ENCODE results near the gene PDE7B. TPM values are rescaled to one million over a fixed set of nuclear protein-coding genes. Genes with fewer than 3 reads are reported as not detected.

Gene PDE7B
- total RNA-seq, 1 donor, result 1.7 TPM

- no peak overlapping the region for H3K4me3 ChIP-seq (ENCODE audit: low read depth, low read length)
- no peak for TF ChIP-seq CTCF (IDR thresholded peaks at IDR 0.05; ENCODE audit: insufficient read depth, low read depth, low read length)
- DNase-seq (ENCODE audit: low read depth), result no peak
These were observed 43.9 kb downstream of the PDE7B start for GRCh38 chr6:135895231-135895911.

GRCh38 chr6:135897087-135897486 lies 45.6 kb downstream of the PDE7B start:
- TF ChIP-seq CTCF (IDR thresholded peaks at IDR 0.05; ENCODE audit: insufficient read depth, low read depth, low read length), result no peak
- no peak overlapping the region for H3K4me3 ChIP-seq (ENCODE audit: low read depth, low read length)
- no peak for DNase-seq (ENCODE audit: low read depth)

- H3K4me3 ChIP-seq (ENCODE audit: low read depth, low read length), result no peak overlapping the region
- TF ChIP-seq CTCF (IDR thresholded peaks at IDR 0.05; ENCODE audit: insufficient read depth, low read depth, low read length), result no peak
- peak; percentile 93 for DNase-seq (ENCODE audit: low read depth)
These were observed 50.4 kb downstream of the PDE7B start for GRCh38 chr6:135901774-135902524.

- DNase-seq (ENCODE audit: low read depth), result peak; percentile 70
- no peak overlapping the region for H3K4me3 ChIP-seq (ENCODE audit: low read depth, low read length)
- no peak for TF ChIP-seq CTCF (IDR thresholded peaks at IDR 0.05; ENCODE audit: insufficient read depth, low read depth, low read length)
These were observed 51.3 kb downstream of the PDE7B start for GRCh38 chr6:135902756-135903331.

- TF ChIP-seq CTCF (IDR thresholded peaks at IDR 0.05; ENCODE audit: insufficient read depth, low read depth, low read length), result no peak
- no peak for DNase-seq (ENCODE audit: low read depth)
- H3K4me3 ChIP-seq (ENCODE audit: low read depth, low read length), result no peak overlapping the region
These were observed 53.2 kb downstream of the PDE7B start for GRCh38 chr6:135904666-135905065.

GRCh38 chr6:135905604-135906300 lies 54.3 kb downstream of the PDE7B start:
- no peak for DNase-seq (ENCODE audit: low read depth)
- no peak for TF ChIP-seq CTCF (IDR thresholded peaks at IDR 0.05; ENCODE audit: insufficient read depth, low read depth, low read length)
- H3K4me3 ChIP-seq (ENCODE audit: low read depth, low read length), result no peak overlapping the region

Measured in fibroblast of villous mesenchyme (primary cell).